Endodermal cell (in vitro differentiated cells): ENCODE data around the gene AKAP10. TPM values are rescaled to one million over a fixed set of nuclear protein-coding genes. Genes with fewer than 3 reads are reported as not detected.
"Not testable (repeated sequence)": the region's sequence is repeated elsewhere in the genome, so short reads cannot be mapped to it uniquely, and the experiment has no call there.

Experiments
- DNase-seq: peaks from one replicate; pipeline ENCODE4 v3.0.0-alpha.2; 2017
- H3K27ac ChIP-seq: 2 replicates; pipeline ENCODE4 v1.5.1; 2013; ENCODE audit warnings: mild to moderate bottlenecking, low read depth, low read length, moderate library complexity
- H3K27me3 ChIP-seq: 2 replicates; pipeline ENCODE4 v1.6.1; 2013; ENCODE audit warnings: mild to moderate bottlenecking, low read length, moderate library complexity; ENCODE audit not compliant: insufficient read depth, control insufficient read depth, poor library complexity, severe bottlenecking
- H3K36me3 ChIP-seq: 2 replicates; pipeline ENCODE4 v1.7.0; 2013; ENCODE audit warnings: mild to moderate bottlenecking, low read length, moderate library complexity; ENCODE audit not compliant: control insufficient read depth, insufficient read depth
- H3K4me1 ChIP-seq: one replicate; pipeline ENCODE4 v1.7.0; 2013; ENCODE audit warnings: low read length; ENCODE audit not compliant: control insufficient read depth, insufficient read depth
- H3K4me3 ChIP-seq: 2 replicates; pipeline ENCODE4 v1.5.1; 2013; ENCODE audit warnings: mild to moderate bottlenecking, low read length, moderate library complexity
- H3K9ac ChIP-seq: 2 replicates; pipeline ENCODE4 v1.6.1; 2013; ENCODE audit warnings: mild to moderate bottlenecking, low read length, moderate library complexity; ENCODE audit not compliant: poor library complexity, severe bottlenecking; ENCODE audit errors: extremely low read depth
- H3K9me3 ChIP-seq: 2 replicates; pipeline ENCODE4 v1.6.1; 2013; ENCODE audit warnings: mild to moderate bottlenecking, low read length, moderate library complexity; ENCODE audit not compliant: control insufficient read depth
- H3K27ac Mint-ChIP-seq: 2 replicates; pipeline ENCODE4 v1.8.0; 2020; ENCODE audit warnings: mixed read lengths
- H3K27me3 Mint-ChIP-seq: 2 replicates; pipeline ENCODE4 v1.8.0; 2021; ENCODE audit warnings: mild to moderate bottlenecking, mixed read lengths; ENCODE audit not compliant: insufficient read depth
- H3K36me3 Mint-ChIP-seq: 2 replicates; pipeline ENCODE4 v1.8.0; 2020; ENCODE audit warnings: low read depth, mixed read lengths
- H3K4me1 Mint-ChIP-seq: 2 replicates; pipeline ENCODE4 v1.8.0; 2020; ENCODE audit warnings: mixed read lengths
- H3K4me3 Mint-ChIP-seq: 2 replicates; pipeline ENCODE4 v1.8.0; 2020; ENCODE audit warnings: mild to moderate bottlenecking, moderate library complexity, mixed read lengths
- H3K9me3 Mint-ChIP-seq: 2 replicates; pipeline ENCODE4 v1.8.0; 2020; ENCODE audit warnings: mild to moderate bottlenecking, mixed read lengths
- CTCF ChIP-seq: fragments of 200-600 bp; sonication (generic); conservative IDR thresholded peaks from 2 replicates; pipeline ENCODE4 v1.5.0; 2021; ENCODE audit warnings: antibody characterized with exemption, mild to moderate bottlenecking
- WGBS, 2 experiments: methylation state at CpG; one replicate each; pipeline versions ENCODE4 v1.1.5 to v1.1.7; 2013; ENCODE audit warnings: missing lambda C conversion rate in 2 of 2, mixed read lengths in 1 of 2; ENCODE audit not compliant: insufficient coverage in 1 of 2, insufficient read length in 1 of 2; 5-methylcytosine and 5-hydroxymethylcytosine counted together
- total RNA-seq, 2 donors: library from RNA; stranded (reverse); fragmentation: NEBNext Ultra II Directional in 1 of 2; extraction: Animal tissue kit (Norgen Biotek cat#: 25700) in 1 of 2; gene quantifications; 2 replicates in 1 of 2; 3 replicates in 1 of 2; pipeline ENCODE4 v1.2.1, GENCODE V29; 2021

The AKAP10 gene
- total RNA-seq, 2 donors from 2014 or later: 29.6 to 39.1 TPM

- Histone ChIP-seq H3K27ac (peak overlapping the region; percentile 80), H3K4me3 (peak overlapping the region; percentile 6), H3K36me3 (peaks cover 92% of the 10 kb centered on the region), H3K27me3 (no peaks in the 10 kb centered on the region), H3K9me3 (peaks cover 19% of the 10 kb centered on the region), H3K9ac (no peak overlapping the region), H3K4me1 (no peaks in the 10 kb centered on the region)
- WGBS, 2 experiments: 9 to 66% methylated on average over 2 to 5 of the region's 5 CpGs
- Mint-ChIP-seq H3K27me3 (no peaks in the 10 kb centered on the region), H3K9me3 (peaks cover 10% of the 10 kb centered on the region), H3K36me3 (peaks cover 71% of the 10 kb centered on the region), H3K4me1 (peaks cover 2% of the 10 kb centered on the region), H3K4me3 (no peak overlapping the region), H3K27ac (peak overlapping the region; percentile 70)
- TF ChIP-seq CTCF: no peak
- DNase-seq: peak; percentile 83
Measured at GRCh38 chr17:19958023-19958422, 19.6 kb downstream of the AKAP10 start.

GRCh38 chr17:19955099-19955498, 22.5 kb downstream of the AKAP10 start:
- no peak overlapping the region for H3K27ac ChIP-seq
- no peak for DNase-seq
- no peak overlapping the region for H3K9ac ChIP-seq
- H3K27ac Mint-ChIP-seq: no peak overlapping the region
- no peaks in the 10 kb centered on the region for H3K27me3 Mint-ChIP-seq
- peaks cover 74% of the 10 kb centered on the region for H3K36me3 ChIP-seq
- H3K9me3 ChIP-seq: peaks cover 24% of the 10 kb centered on the region
- no peaks in the 10 kb centered on the region for H3K4me1 ChIP-seq
- H3K36me3 Mint-ChIP-seq: peaks cover 70% of the 10 kb centered on the region
- 95% methylated on average over 7 of the region's 7 CpGs for WGBS, 2 experiments
- no peaks in the 10 kb centered on the region for H3K27me3 ChIP-seq
- peaks cover 27% of the 10 kb centered on the region for H3K9me3 Mint-ChIP-seq
- H3K4me3 ChIP-seq: no peak overlapping the region
- no peak overlapping the region for H3K4me3 Mint-ChIP-seq
- H3K4me1 Mint-ChIP-seq: peaks cover 3% of the 10 kb centered on the region
- TF ChIP-seq CTCF: no peak

- not testable (repeated sequence) for H3K4me1 Mint-ChIP-seq, DNase-seq, H3K4me3 ChIP-seq, H3K27ac Mint-ChIP-seq, H3K9ac ChIP-seq, H3K27ac ChIP-seq, H3K4me1 ChIP-seq, H3K27me3 Mint-ChIP-seq, H3K4me3 Mint-ChIP-seq, H3K27me3 ChIP-seq
- H3K9me3 Mint-ChIP-seq: peaks cover 29% of the 10 kb centered on the region
- Histone ChIP-seq H3K9me3 (peaks cover 24% of the 10 kb centered on the region), H3K36me3 (peaks cover 65% of the 10 kb centered on the region)
- 100% methylated on average over 1 of the region's 5 CpGs; no CpG with 5 or more reads in 1 of the 2 experiments for WGBS, 2 experiments
- H3K36me3 Mint-ChIP-seq: peaks cover 69% of the 10 kb centered on the region
Measured at GRCh38 chr17:19951411-19951810, 26.2 kb downstream of the AKAP10 start.

- H3K4me3 Mint-ChIP-seq, DNase-seq, H3K9ac ChIP-seq: not testable (repeated sequence)
Measured at GRCh38 chr17:19950624-19951195, 26.9 kb downstream of the AKAP10 start.

More at GRCh38 chr17:19950624-19951195, 26.9 kb downstream of the AKAP10 start:
- not testable (repeated sequence) for H3K4me1 Mint-ChIP-seq, H3K27ac ChIP-seq, H3K27me3 ChIP-seq, H3K27me3 Mint-ChIP-seq, H3K4me1 ChIP-seq, H3K4me3 ChIP-seq, H3K27ac Mint-ChIP-seq
- 94 to 96% methylated on average over 4 to 34 of the region's 43 CpGs for WGBS, 2 experiments
- peaks cover 29% of the 10 kb centered on the region for H3K9me3 Mint-ChIP-seq
- peaks cover 66% of the 10 kb centered on the region for H3K36me3 Mint-ChIP-seq
- Histone ChIP-seq H3K9me3 (peaks cover 24% of the 10 kb centered on the region), H3K36me3 (peaks cover 60% of the 10 kb centered on the region)
